GM21447 (cell line): ENCODE data around the gene PHACTR1.

Experiments used
- ATAC-seq: cut with Tn5 transposase; IDR thresholded peaks from one replicate; pipeline ENCODE4 v1.9.1; 2021; ENCODE audit not compliant: unreplicated experiment

PHACTR1 gene

DNA sequence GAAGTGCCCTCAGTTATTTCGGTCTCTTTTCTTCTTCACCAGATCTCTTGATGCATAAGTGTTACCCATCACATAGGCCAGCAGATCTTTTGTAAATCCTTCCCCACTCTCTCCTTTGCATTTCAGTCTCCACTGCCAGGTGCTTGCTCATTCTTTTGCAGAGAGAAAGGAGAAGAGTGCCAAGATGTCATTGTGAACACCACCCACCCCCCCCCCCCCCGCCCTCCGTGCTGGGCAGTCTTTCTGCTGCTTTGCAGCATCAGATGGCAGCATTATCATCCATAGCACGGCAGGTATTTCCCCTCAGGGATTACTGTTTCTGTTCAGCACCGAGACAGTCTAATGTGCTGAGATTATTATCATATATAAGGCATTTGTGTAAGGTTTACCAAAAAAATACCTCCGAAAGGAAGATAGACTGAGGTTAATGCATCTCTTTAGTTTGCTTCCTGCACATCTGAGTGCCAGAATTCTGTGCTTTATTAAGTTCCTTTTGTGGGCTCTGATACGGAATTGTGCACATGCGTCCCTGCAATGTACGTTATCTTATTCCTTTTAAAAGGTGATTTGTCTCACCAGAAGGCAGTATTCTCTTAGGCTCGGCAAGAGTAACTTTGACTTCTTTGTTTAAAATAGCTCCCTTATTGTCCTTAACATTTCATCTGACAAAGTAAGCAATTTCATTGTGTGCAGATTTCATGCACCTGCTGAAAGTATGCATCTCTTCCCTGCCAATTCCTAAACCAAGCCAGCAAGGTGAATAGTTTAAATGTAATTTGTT is 128.8 kb downstream of the PHACTR1 start:
- no peak for ATAC-seq

DNA sequence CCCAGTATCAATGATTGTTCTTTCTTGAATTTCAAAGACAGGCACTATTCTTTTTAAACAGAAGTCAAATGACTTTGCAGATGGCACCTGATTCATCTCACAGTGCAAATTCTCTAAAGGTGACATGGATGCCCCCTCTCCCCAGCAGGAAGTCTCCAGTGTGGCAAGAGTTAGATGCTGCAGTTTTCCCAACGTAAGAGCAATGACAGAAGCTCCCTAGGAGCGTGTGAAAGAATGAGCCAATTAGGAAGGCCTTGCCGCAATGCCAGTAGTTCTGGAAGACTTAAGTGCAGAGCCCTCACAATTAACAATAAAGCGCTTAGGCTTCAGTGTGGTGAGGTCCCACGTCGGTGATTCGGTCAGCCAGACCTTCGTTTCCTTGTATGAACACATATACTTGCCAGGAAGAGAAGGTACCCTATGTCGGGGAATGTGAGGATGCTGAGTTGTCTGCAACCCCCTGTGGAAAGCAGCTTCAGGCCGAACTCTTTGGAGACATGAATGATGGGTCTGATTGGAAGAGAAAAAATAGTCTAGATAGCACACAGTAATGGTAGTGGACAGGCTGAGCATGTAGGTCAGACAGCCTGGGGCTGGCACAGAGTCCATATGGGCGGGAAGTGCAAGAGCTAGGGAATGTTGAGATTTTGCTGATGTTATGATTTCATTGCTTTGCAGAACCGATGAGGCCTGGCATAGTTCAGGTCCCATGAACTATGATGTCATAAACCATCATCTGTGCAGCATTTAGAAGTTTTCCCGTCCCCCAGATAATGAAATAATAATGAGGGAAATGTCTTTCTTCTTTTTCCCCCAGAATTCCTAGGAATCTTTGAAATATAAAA is 132.6 kb downstream of the PHACTR1 start:
- no peak for ATAC-seq

DNA sequence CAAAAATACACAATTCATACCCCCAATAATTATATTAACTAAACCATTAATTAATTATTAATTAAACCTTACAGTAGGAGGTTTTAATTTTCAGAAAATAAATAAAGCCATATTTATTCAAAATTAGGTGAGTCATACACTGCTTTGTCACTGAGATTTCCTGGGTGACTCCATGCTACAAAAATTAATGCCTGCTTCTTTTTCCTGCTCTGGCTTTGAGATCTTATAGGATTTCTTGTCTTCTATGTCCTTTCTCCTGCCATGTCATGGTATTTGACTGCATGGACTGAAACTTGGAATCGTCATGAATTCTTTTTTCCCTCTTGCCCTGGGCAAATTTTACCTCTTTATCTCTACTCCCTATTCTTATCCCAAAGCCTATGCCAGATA is 133.2 kb downstream of the PHACTR1 start:
- no peak for ATAC-seq

DNA sequence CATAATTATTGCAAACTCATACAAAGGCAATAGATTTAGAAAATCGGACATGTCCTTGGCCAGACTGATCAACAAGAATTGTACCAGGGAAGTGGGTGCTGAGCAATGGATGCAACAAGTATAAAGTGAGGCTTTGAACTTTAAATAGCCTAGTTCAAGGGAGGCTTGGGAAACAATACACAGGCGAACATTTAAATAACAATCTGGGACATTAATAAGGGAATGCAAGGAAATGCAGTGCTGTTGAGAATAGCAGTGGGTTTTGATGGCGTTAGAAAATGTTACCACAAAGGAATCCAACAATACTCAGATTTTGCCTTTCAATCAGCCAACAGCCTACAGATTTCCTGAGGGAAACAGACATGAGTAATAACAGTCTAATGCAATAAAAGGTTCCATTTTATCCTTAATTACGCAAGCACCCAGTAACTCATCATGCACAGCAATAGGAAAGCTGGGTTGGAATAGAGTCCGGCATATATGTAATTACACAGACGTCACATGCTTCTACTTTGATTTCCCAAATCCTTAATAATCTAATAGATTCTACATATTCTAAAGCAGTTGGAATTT is 134.6 kb downstream of the PHACTR1 start:
- ATAC-seq: no peak

DNA sequence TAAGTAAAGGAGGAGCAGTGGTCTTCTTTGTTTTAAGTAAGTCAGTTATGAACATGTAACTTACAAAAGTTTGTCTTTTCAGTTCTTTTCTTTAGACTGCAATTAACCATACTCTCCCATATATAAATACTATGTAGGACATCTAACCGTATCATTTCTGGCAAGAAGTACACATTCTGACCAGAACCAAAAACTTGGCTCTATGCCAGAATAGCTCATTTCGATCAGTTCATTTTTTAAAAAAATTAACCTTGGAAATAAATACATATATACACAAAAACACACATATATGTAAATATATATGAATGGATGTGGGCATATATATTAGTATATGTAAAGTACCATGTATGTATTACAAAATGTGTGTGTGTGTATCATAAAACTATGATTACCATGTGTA is 145.0 kb downstream of the PHACTR1 start:
- ATAC-seq: no peak

DNA sequence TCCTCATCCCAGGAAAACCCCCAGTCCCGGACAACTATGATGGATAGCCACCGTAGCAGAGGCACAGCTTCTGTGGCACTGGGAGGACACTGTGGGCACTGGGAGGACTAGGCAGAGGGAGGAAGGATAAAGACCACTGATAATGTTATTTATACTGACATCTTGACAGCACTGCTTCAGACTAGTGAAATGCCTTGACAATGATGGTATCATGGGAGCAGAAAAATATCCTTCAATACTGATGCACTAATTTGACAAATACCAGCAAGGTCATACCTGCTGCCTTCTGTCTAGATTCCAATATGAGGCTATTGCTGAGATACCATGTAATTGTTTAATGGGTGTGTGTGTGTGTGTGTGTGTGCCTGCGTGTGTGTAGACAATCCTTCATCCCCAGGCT is 148.6 kb downstream of the PHACTR1 start:
- ATAC-seq: no peak

DNA sequence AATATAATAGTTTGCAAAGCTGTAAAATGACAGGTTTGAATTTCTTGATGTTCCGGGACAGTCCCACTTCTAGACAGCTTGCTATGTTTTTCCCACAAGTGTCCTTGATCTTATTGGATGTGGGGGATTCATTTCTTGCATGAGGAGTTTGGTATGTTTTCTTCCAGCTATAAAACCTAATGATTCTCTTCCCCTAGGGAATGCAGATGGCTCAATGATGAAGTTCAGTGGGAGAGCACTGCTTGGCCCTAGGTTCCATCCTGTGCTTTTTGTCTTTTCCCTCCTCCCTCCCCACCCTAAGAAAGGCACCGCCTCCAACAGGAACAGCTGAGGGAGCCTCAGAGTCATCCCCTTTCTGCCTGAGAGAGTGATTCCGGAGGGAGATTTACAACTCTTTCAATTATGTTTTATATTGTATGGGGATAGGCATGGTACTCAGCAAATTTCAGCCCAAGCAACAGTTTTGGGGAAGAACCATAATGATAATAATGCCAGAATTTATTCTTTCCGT is 149.2 kb downstream of the PHACTR1 start:
- no peak for ATAC-seq

DNA sequence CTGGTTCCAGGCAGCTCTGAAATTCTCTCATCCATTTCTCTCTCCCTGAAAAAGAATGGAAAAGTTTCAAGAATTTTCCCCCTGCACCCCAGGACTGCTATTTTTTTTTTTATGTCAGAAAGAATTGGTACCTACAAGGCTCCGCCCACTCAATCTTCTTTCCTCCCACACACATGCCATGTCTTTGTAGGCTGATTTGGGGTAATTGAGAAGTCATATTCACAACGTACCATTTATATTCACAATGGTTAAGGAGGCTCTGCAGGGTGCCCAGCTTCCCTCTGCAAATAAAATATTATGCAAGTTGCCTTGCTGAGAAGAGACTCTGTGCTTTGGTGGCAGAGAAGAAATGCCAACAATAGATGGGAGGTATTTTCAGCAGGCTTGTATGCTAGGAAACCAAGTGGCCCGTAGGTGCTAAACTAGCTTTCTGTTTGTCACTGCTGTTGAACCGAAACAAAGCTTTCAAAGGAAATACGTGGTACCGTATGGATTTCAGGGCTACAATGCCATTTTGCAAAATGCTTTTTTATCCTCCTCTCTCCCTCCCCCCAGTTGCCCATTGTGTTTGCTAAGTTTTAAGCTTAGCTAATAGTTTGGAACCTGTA is 150.0 kb downstream of the PHACTR1 start:
- ATAC-seq: no peak

DNA sequence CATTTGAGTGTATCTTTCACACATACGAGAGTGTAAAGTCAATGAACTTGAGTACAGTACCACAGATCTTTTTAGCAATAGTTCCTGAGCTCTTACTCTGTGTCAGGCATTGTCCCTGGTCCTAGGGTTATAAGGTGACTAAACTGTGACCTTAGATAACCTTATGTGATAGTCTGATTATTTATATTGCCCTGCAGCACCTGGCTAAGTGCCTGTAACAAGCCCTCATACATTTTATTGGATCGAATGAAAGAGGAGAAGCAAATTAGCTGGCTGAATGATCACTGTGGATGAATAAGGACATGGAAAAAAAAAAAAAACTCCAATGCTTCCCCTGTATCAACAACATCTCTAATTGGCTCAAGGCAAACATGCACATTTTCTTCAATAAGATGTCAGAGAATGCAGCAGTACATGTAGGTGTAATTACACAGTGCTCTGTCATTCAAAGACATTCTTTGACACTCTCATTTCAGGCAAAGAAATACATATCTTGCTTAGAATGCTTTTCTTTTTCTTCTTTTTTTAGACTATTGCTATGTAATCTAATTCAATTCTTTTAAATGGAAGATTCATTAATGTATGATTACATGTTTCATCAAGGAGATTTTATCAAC is 153.4 kb downstream of the PHACTR1 start:
- no peak for ATAC-seq

DNA sequence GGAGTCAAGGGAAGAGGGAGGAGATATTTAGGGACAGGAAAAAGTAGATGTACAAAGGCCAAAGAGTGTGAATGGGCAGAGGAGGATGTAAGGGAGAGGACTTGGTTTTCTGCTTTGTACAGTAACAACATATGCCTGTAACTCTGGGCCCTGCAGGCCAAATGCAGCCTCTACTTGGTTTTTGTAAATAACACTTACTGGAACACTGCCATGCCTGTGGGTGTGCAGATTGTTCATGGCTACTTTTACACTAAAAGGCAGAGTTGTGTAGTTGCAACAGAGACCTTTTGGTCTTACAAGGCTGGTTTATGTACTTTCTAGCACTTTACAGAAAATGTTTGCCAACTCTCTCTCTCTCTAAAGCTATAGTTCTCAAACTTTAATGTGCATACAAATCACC is 157.1 kb downstream of the PHACTR1 start:
- ATAC-seq: no peak

DNA sequence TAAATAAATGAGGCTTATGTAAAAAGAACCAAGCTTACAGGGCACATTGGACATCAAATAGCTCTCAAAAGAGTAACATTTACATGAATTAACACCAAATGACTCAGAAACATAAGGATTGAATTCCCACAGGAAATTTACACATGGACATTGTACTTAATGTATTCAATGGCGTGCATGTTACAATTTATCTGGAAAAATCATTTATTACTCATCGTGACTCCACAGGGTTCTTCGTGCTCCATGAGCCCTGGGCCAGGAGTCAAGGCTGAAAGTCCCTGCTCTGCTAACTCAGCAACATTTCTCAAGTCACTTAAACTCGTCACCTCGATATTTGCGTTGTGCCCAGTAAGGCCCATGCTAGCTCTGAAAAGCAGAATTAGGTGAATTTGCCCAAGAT is 158.5 kb downstream of the PHACTR1 start:
- ATAC-seq: no peak

DNA sequence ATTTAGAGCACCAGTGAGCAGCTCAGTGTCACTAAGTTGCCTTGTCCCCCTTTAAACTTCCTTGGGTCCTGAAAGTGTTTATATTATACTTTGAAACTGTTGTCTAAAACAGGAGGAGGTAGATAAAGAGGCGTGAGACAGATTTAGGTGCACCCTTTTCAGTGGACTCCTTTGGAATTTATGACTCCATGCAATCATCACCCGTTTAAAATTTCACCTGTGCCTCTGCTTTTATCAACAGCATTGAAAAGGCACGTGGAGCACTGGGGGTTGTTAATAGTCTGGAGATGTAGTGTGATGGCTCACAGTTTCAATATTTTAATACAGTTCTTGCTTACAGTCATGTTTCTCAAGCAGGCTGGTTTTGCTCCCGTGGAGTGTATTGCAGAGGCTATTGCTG is 162.2 kb downstream of the PHACTR1 start:
- no peak for ATAC-seq

DNA sequence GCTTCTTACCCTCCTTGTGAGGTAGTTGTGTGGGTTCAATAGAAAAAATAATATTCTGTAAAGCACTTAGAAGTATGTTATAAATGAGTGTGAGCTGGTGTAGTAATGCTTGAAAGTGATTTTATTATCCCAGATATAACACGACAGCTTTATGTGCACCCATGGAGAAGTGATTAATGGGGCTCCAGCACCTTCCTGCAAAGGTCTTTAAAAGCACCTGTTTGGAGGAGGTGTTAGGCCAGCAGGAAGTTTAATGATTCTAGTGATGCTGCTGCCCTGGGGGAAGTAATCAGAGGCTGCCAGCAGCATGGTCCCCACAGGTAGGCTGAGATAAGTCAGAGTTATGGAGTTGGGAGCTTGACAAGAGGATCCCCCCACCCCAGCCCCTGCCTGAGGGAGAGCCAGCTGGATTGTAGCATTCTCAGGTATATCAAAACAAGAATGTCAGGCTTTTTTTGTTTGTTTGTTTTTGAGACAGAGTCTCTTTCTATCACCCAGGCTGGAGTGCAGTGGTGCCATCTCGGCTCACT is 166.3 kb downstream of the PHACTR1 start:
- no peak for ATAC-seq

DNA sequence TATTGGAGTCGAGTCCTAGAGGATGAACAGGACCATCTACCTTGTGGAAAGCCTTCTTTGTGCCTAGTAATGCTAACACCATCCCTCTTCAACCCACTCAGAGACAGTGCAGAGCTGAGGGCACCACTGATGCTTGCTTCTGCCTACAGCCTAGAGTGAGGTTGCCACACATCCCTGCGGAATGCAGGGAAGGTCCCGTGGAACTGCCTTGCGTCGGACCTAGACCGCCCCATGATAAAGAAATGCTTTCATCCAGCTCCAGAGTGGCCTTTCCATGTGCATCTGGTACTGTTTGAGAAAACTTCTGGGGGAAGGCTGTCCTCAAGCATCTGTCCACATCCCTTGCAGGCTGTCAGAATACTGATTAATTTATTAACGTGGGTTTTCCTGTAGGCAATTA is 168.4 kb downstream of the PHACTR1 start:
- no peak for ATAC-seq

DNA sequence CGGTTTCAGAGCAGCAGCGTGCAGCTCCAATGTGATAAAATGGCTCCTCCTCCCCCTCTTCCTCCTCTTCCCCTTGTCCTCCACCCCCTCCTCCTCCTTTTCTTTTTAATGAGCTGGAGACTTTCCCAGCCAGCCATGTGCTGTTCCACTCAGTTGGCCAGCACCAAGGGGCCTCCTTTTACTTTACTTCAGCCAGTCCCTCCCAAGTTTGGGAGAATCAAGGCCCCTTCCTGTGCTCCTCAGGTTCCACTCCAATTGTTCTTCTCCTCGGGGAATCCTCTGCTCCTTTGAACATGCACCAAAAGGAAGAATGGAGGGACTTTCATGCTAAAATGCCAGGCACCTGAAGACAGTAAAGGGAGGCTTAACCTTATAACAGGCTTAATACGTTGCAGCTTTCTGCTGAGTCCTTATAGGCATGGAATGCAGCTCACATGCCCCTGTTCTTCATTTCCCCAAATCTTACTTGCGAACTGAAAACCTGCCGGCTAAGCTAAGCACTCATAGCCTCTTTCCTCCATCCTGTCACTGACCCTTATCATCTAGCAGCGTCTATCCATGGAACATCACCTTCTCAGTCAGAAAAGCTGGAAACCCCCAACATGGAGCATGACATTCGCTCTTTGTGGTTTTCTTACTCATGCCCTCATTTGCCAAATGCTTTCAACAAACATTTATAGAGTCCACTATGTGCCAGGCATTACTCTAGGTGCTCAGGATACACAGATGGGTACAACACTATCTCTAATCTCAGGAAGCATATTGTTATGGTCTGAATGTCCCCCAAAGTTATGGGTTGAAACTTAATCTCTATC is 170.6 kb downstream of the PHACTR1 start:
- ATAC-seq: no peak

DNA sequence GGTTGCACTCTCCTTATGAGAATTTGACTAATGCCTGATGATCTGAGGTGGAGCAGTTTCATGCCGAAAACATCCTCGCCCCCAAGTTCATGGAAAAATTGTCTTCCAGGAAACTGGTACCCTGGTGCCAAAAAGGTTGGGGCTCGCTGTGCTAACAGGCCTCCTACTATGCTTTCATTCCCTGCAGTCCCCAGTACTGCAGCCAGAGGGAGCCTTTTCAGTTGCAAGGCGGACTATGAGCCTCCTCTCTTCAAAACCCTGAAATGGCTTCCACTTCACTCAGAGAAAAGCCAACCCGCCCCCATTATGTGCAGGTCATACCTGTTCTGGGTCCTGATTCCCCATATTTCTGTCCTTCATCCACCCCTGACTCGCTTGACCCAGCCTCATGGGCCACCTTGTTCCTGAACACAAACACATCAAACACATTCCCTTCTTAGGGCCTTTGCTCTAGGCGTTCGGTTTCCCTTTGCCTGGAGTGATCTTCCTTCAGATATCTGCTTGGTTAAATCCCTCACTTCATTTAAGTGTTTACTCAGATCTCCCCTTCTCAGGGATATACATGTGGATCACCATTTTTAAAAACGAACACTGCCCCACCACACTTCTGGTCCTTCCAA is 173.7 kb downstream of the PHACTR1 start:
- no peak for ATAC-seq

DNA sequence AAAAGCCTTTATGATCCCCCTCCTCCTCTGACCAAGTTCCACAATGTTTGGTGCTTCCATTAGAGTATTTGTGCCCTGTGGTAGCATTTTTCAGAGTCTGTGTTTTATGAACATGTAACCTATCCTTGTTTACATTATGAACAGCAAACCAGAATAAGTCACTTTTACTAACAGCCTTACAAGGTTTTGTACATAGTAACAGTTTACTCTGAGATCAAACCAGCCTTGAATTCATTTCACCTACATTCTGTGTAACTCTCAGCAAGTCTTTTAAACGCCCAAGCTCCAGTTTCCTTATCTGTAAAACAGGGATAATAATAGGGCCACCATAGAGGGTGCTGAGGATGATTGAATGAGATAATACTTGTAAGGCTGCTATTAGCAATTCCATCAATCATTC is 175.0 kb downstream of the PHACTR1 start:
- no peak for ATAC-seq

DNA sequence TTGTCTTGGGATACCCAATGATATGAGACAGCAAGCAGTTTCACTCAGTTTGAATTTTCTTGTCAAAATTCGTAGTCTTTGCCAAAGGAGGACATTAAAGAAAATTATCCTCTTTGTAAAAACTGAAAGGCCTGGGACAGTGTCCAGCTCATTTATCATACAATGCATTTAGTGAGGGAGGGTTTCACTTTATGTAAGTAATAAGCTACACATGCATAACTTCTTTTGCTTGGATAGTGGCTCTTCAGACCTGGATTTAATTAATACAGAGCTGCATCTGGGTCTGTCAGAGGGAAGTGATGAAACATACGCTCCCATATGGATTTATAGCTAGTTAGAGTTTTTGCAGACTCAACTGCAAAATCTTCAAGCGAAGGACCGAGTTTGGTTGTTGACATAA is 175.6 kb downstream of the PHACTR1 start:
- no peak for ATAC-seq

DNA sequence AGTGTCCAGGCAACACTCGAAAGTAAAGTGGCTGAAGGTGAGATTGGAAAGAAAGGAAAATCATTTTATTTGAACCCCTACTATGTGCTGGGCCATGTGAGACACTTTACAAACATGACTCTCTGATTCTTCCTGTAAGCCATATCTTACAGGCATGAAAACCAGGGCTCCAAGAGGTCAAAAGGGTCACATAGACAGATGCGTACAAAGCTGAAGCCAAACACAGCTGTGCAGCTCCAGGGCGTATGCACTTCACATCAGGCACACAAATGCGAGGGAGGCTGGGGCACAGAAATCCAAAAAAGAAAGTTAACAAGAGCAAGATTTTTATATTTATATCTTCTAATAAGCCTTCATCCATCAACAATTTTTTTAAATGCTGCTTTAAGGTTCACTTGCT is 176.5 kb downstream of the PHACTR1 start:
- ATAC-seq: no peak
